ENCODE measurements around the gene PKNOX2. TPM values are rescaled to one million over a fixed set of nuclear protein-coding genes. Genes with fewer than 3 reads are reported as not detected.

Gene PKNOX2
- total RNA-seq, 1 donor from 2014 or later = 17.8 TPM

GRCh38 chr11:125256541-125257189 is 92.1 kb downstream of the PKNOX2 start:
- H3K4me1 ChIP-seq = no peaks in the 10 kb centered on the region

DNA sequence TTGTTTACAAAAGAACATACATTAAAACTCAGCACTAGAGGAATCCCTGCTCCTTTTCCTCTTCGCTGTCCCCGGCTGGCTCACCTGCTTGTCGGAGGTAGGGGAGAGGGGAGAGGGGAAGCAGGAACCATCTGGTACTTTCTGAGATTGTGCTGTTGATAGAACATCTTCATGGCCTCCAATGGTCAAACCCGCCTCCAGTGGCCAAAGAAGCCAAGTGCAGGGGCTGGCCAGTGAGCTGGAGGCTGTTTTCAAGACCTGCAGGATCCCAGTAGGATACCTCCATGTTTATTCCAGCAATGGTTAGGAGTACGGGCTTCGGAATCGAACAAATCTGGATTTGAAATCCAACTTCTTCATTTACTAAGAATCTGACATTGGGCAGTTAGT is 92.6 kb downstream of the PKNOX2 start:
- H3K4me3 ChIP-seq = no peak overlapping the region
- DNase-seq (no peak), ATAC-seq (no peak)
- no peaks in the 10 kb centered on the region for H3K36me3 ChIP-seq
- H3K27me3 ChIP-seq = no peaks in the 10 kb centered on the region
- no peak overlapping the region for H3K27ac ChIP-seq
- intact Hi-C loops (cut with DNase I) = no loop called here
- TF ChIP-seq, protein P1, sequence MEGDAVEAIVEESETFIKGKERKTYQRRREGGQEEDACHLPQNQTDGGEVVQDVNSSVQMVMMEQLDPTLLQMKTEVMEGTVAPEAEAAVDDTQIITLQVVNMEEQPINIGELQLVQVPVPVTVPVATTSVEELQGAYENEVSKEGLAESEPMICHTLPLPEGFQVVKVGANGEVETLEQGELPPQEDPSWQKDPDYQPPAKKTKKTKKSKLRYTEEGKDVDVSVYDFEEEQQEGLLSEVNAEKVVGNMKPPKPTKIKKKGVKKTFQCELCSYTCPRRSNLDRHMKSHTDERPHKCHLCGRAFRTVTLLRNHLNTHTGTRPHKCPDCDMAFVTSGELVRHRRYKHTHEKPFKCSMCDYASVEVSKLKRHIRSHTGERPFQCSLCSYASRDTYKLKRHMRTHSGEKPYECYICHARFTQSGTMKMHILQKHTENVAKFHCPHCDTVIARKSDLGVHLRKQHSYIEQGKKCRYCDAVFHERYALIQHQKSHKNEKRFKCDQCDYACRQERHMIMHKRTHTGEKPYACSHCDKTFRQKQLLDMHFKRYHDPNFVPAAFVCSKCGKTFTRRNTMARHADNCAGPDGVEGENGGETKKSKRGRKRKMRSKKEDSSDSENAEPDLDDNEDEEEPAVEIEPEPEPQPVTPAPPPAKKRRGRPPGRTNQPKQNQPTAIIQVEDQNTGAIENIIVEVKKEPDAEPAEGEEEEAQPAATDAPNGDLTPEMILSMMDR (IDR thresholded peaks at IDR 0.05) = no peak
- H3K4me1 ChIP-seq = no peaks in the 10 kb centered on the region
- no peaks in the 10 kb centered on the region for H3K9me3 ChIP-seq

More at GRCh38 chr11:125256541-125257189, 92.1 kb downstream of the PKNOX2 start:
- H3K4me3 ChIP-seq = no peak overlapping the region
- intact Hi-C loops (cut with DNase I) = no loop called here
- H3K36me3 ChIP-seq = no peaks in the 10 kb centered on the region
- H3K27ac ChIP-seq = peak overlapping the region; percentile 55
- H3K27me3 ChIP-seq = no peaks in the 10 kb centered on the region
- no peaks in the 10 kb centered on the region for H3K9me3 ChIP-seq
- ATAC-seq (no peak), DNase-seq (peak; percentile 36)
- TF ChIP-seq, protein P1 (IDR thresholded peaks at IDR 0.05) = no peak

DNA sequence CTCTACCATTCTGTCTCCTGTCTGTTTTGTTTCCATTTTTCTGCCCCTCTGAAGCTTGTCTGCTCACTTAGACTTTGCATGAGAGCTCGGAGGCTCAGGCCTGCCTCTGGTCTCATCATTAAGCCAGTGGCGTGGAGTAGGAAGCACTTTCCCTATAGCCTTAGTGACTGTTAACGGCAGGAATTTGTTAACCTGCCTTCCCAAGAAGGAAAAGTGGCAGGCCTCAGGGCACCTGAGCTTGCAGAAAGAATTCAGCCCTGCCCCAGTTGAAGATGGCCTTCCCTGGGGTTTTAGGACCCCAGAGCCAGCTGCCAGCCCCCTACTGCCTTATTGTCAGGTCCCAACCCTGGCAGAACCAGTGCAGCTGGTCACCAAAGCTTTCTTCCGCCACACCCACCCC is 93.2 kb downstream of the PKNOX2 start:
- intact Hi-C loops (cut with DNase I) = no loop called here
- H3K9me3 ChIP-seq = no peaks in the 10 kb centered on the region
- ATAC-seq (no peak), DNase-seq (no peak)
- H3K4me3 ChIP-seq = no peak overlapping the region
- H3K27ac ChIP-seq = no peak overlapping the region
- peaks cover 2% of the 10 kb centered on the region for H3K4me1 ChIP-seq
- H3K36me3 ChIP-seq = no peaks in the 10 kb centered on the region
- peaks cover 3% of the 10 kb centered on the region for H3K27me3 ChIP-seq
- TF ChIP-seq, protein P1 (IDR thresholded peaks at IDR 0.05) = no peak

DNA sequence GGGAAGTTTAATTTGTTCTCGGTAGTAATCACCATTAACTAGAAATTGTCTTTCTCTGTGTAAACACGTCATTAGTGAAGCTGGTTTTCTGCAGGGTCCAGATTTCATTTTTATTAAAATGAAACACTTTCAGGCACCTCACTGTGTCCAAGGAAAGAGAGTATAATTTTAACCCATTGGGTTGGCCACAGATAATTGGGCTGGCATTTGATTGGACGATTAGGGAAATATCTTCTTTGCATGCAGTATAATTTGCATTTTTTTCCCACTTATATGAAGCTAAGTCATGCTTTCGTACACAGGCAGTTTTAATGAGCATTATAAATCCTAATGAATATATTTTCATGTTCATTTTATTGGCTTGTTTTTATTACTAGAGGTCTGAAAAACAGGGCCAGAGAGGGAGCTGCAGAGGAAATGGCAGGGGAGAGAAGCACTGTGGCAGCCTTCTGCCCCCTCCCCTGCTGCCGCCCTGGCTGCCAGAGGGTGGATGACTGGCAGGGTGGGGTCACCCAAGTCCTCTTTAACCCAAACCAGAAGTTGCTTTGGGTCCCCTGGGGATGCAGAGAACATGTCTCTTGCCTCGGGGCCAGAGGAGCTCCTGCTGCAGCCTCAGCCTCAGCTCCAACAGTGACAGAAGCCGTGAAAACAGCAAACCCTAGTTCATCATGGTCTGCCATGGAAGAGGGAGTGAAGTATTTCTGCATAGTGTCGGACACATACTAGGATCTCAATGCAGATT is 93.9 kb downstream of the PKNOX2 start:
- peaks cover 7% of the 10 kb centered on the region for H3K4me1 ChIP-seq
- intact Hi-C loops (cut with DNase I) = no loop called here
- H3K4me3 ChIP-seq = no peak overlapping the region
- H3K27ac ChIP-seq = no peak overlapping the region
- TF ChIP-seq, protein P1 (IDR thresholded peaks at IDR 0.05) = no peak
- ATAC-seq (no peak), DNase-seq (no peak)
- no peaks in the 10 kb centered on the region for H3K36me3 ChIP-seq
- peaks cover 10% of the 10 kb centered on the region for H3K27me3 ChIP-seq
- no peaks in the 10 kb centered on the region for H3K9me3 ChIP-seq

- H3K27me3 ChIP-seq = peaks cover 20% of the 10 kb centered on the region
- H3K27ac ChIP-seq = peak overlapping the region; percentile 78
- TF ChIP-seq, protein P1 (IDR thresholded peaks at IDR 0.05) = no peak
- H3K9me3 ChIP-seq = no peaks in the 10 kb centered on the region
- DNase-seq = no peak
- H3K4me1 ChIP-seq = peaks cover 7% of the 10 kb centered on the region
- ATAC-seq = no peak
- intact Hi-C loops (cut with DNase I) = loop anchor here (10.0 kb wide), 1 partner anchor 83 kb away; no protein-coding TSS in a partner anchor
- H3K4me3 ChIP-seq = no peak overlapping the region
- no peaks in the 10 kb centered on the region for H3K36me3 ChIP-seq
Observed at GRCh38 chr11:125261588-125261987, 97.0 kb downstream of the PKNOX2 start.

All from upper lobe of right lung (tissue), 1 donor.